HEK293 (cell line): ENCODE measurements around the gene PPP2R3A.

ENCODE experiments used
- CTCF ChIP-seq: fragments of 450-650 bp; formaldehyde crosslinking; IDR thresholded peaks from 2 replicates; pipeline ENCODE4 v1.5.1; 2016; ENCODE audit warnings: missing biosample characterization, missing genetic modification characterization
- GLIS1 ChIP-seq: fragments of 450-650 bp; formaldehyde crosslinking; IDR thresholded peaks from 2 replicates; pipeline ENCODE4 v1.5.1; 2016; ENCODE audit warnings: missing biosample characterization, missing genetic modification characterization
- ZNF140 ChIP-seq: fragments of 450-650 bp; formaldehyde crosslinking; IDR thresholded peaks from 2 replicates; pipeline ENCODE4 v1.5.1; 2016; ENCODE audit warnings: missing biosample characterization, missing genetic modification characterization

- TF ChIP-seq ZNF140 (tag by site-specific recombination): no peak
- TF ChIP-seq GLIS1: no peak
- no peak for TF ChIP-seq CTCF (tag by site-specific recombination)
Measured at GRCh38 chr3:136141291-136141785, 175.8 kb downstream of the PPP2R3A start.
